ENCODE measurements around the gene KAT6B.
A peak's percentile ranks its signal among the peaks of the same experiment; 100 is the strongest.

Gene KAT6B

DNA sequence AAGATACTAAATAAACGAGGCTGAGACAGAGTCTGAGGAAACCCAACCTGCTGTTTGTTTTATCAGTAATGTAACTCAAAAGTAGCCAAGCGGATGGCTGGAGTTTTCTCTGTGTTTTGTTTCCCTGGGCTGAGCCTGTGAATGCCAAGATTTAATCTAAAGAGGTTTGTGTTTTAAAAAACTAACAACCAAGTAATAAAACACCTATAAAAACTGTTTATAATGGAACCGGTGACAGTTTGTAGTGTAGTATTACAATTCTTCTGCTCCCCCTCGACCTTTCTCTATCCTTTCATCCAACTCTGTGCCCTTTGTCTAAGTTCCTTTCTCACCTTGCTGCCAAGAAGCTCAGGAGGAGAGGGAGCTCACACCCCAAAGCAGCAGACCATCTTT lies 2.6 kb upstream of the KAT6B start:
- no peak for DNase-seq (ENCODE audit: low spot score)

DNA sequence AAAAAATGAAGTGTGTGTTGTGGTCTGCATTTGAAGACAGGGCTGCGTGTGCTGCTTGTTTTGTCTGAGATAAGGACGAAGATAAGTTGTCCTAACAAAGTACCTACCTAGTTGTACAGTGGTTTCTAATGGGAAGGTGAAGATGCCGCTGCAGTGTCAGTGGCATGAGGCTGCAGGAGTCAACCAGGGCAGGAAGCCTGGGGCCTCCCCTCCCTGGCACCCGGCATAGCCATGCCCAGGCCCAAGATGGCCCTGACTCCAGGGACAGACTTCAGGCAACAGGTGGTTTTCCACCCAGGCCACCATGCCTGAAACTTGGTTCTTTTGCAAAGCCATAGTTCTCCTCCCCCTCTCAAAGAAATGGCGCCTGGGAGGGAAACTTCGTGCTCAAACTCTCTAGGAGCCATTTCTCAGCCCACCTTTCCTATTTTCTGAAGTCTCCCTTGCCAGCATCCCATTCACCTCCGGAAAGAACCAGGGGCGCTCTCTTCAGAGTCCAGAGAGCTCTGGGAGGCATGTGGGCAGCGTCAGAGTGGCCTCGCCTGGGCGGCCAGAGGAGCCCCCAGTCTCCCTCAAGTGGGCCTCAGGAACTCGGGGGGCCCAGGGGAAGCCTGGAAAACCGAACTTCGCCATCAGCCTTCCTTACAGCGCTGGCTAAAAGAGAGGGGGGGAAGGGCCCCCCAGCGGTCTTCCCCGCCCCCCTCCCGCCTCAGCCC lies 2.1 kb upstream of the KAT6B start:
- DNase-seq (ENCODE audit: low spot score) = no peak

DNA sequence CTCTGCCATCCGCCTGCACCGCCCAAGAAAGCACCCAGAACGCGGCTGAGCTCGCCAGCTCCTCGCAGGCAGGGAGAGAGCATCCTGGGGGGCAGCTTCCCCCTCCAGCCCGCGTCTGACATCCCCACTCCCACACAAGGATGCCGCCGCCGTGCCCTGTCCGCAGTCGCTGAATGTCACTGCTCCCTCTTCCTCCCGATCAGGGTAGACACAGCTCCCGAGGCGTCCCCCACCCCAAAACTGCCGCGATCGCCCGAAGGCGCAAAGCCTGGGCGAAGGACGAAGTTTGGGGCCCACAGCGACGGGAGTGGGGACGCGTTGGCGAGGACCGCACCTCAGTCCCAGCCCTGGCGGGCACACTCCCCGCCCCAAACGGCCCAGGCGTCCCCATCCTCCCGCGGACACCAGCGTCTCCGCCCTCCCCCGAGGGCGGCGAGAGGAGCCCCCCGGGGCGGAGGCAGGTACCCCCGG lies 1.5 kb upstream of the KAT6B start:
- DNase-seq (ENCODE audit: low spot score) = peak; percentile 39

DNA sequence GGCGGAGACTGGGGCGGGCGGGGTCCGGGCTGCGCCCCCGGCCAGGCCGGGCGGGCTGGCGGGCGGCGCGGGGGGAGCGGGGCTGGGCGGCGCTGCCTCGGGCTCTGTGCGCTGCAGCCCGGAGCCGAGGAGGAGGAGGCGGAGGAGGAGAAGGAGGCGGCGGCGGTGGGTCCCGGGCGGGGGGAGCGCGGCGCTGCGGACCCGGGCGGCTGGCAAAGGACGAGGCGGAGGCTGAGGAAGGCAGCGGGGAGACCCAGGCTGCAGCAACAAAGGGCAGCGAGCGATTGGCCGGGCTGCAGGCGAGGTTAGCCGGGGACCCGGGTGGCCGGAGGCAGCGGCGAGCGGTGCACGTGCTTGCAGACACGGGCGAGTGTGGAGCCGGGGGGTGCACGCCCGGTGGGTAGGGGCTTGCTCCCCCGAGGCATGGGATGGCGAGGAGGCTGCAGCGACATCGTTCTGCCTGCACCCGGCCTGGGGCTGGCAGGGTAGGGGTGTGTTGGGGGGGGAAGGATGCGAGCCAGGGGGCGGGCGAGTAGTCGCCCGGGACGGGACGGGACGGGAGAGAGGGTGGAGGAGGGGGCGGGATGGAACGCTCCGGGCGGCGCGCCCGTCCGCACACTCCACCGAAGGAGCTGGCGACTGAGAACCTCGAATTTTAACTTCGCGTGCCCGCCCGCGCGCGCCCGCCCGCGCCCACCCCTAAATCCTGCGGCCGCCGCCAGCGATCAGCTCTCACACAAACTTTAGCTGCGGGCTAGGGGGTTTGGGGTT lies 844 bp upstream of the KAT6B start:
- DNase-seq (ENCODE audit: low spot score) = peak; percentile 90

DNA sequence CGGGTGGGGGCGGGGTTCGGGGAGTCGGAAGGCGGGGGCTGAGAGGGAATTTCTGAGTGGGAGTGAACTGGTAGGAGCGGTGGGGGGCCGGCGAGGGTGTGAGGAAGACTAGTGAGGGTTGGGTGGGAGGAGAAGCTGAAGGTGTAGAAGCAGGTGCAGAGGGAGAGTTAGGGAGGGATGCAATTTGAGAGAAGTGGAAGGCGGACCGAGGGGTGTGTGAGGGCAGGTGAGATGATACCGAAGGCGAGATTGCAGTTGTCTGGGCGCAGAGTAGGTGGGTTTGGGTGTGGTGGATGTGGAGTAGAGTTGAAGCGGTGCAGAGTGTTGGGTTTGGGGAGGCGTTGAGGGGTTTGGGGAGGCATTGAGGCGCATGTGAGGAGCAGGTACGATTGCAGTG lies 643 bp downstream of the KAT6B start:
- no peak for DNase-seq (ENCODE audit: low spot score)

DNA sequence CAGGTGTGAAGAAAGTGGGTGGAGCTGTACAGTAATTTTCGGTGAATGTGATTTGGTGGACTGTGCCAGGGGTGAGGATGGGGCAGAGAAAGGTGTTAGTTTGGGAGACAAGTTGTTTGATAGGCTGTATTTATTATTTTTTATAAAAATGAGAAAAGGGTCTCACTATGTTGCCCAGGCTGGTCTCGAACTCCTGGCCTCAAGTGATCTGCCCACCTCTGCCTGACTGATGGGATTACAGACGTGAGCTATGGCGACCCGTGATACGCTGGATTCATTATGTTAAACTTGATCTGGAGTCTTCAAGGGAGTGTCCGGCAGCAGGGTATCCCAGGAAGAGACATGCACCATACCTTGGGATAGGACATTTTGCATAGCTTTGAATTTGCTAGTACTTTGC lies 1.3 kb downstream of the KAT6B start:
- DNase-seq (ENCODE audit: low spot score) = no peak

DNA sequence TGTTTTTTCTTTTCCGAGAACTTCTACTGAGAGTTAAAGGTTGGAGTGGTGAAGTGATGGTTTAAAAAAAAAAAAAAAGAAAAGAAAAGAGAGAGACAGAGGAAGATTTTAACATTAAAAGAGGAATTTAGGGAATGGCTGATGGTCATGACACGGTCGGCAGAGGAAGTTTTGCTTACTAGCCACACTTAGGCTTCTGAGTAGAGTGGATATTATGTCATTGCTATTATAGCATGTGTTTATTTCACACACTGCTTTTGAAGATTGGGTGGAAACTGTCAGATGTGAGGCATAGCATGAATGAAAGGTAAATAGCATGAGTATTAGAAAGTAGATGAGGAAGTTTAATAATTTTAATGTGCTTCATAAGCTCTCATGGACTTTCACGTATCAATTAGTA lies 2.5 kb downstream of the KAT6B start:
- DNase-seq (ENCODE audit: low spot score) = no peak

DNA sequence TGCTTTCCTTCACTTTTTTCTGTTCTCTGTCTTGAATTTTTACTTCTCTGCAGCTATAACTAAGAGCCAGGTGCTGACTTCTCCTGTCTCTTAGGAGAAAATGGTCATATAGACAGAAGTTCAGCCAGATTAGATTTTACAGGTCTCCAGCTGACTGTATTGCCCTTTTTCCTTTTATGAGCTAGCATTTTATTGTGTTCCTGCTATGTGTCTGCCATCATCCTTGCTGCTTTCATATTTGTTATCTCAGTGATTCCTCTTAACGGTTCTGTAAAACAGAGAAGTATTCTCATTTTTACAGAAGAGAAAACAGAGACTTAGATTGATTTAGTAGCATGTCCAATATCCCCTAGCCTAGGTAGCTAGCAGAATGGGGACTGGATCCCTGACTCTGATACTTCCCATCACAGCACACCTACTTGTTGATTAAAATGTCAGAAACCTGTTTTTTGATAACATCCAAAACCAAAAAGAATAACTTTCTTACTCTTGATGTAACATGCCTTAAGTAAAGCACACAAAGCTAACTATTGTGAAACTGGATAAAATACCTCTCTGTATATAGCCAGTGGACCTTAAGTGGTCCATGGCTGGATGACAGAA lies 5.2 kb downstream of the KAT6B start:
- DNase-seq (ENCODE audit: low spot score) = no peak

DNA sequence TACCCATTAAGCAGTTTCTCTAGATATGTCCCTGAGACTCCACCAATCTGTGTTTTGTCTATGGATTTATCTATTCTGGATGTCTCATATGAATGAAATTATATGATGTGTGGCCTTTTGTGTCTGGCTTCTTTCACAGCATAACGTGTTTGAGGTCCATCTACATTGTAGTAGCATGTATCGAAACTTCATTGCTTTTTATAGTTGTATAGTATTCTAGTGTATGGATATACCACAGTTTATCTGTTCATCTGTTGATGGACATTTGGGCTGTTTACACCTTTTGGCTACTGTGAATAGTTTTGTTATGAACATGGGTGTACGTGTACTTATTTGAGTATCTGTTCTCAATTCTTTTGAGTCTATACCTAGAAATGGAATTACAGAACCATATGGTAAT lies 9.6 kb downstream of the KAT6B start:
- DNase-seq (ENCODE audit: low spot score) = no peak

DNA sequence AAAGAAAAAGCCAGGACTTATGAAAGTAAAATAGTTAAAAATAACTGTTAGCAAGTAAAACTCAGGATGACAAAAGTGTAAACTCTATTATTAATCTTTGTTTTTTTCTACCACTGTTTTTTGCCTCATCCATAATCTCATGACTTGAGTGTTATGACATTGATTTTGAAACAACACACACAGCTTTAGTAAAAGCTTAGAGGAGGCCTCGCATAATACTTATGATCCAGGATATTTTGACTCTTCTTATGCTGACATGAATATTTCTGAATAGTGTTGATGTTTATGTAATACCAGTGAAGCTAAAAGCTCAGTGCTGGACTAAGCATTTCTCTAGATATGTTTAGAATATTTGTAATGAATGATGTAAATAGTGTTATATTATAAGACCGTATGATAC lies 10.5 kb downstream of the KAT6B start:
- DNase-seq (ENCODE audit: low spot score) = no peak

DNA sequence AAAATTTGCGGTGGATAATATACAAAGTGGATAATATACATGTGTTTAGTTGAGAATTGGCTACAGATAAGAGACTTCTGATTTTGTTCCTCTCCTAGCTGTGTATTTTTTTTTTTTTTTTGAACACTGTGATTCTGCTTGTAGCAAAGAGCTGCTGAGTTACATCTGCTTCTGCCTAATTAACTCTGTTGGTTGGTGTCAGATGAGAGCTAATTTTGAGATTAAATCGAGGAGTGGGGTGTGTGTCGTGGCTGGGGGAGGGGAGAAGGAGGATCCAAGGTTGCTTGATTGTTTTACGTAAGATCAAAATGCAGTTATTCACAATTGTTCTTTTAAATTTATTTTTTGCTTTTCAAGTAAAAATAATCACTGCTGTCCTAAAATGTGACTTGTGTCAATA lies 11.3 kb downstream of the KAT6B start:
- no peak for DNase-seq (ENCODE audit: low spot score)

DNA sequence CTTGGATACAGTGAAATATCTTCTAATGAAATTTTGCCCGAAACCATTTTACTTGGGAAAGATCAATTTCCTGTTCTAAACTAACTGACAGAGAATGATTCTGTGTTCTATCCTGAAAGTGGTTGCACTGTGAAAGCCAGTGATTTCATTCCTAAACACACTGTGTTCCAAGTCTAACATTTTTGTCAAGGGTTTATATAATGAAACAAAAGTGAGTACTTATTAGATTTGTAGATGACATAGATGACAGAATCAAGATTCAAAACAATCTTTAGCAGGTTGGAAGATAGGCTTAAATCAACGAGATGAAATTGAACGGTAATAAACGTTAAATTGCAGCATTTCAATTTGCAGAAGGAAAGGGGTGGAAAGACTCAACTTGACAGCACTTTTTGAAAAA lies 13.3 kb downstream of the KAT6B start:
- no peak for DNase-seq (ENCODE audit: low spot score)

DNA sequence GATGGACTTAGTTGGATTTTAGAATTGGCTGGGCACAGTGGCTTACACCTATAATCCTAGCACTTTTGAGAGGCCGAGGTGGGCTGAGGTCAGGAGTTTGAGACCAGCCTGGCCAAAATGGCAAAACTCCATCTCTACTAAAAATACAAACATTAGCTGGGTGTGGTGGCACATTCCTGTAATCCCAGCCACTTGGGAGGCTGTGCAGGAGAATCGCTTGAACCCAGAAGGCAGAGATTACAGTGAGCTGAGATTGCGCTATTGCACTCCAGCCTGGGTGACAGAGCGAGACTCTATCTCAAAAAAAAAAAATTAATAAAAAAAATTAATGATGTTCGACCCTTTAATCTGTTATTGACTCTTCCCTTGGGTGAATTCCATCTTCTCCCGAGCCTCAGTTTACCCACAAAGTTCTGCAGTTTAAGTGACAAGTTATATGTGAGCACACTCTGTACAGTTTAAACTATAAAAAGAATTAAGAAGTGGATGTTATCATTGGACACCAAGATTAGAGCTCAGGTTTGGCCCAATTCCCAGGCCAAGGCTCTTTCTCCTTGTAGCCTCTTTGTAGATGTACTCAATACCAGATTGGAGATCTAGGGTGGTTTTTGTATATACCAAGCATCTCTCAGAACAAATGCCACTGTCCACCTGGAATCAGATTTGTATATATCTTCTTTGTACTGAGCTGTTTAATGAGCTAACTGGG lies 15.0 kb downstream of the KAT6B start:
- DNase-seq (ENCODE audit: low spot score) = no peak

DNA sequence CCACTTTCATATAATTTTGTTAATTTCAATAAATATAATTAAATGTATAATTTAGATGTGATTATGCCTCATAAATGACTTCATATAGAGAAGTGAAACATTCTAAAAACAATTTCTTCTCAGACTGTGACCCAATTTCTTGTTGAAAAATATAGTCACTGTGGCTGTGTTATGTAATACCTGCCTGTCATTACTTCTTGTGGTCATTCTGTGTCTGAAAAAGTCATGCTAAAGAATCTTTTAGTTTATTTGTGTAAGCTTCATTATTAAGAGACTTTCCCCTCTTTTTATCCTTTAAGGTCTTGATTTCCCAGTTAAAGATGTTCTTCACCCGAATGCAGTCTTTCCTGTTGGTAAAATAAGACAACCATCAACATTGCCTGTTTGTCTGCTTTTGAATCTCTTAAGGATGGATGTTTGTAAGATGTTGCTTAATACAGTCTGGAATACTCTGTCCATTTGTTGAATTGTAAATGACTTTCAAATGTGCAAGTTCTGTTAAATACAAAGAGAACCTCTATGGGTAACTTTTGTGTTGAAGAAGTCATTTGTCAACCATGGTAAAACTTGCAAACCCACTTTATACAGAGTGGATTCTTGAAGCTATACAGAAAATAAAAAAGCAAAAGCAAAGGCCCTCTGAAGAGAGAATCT lies 16.0 kb downstream of the KAT6B start:
- peak; percentile 17 for DNase-seq (ENCODE audit: low spot score)

DNA sequence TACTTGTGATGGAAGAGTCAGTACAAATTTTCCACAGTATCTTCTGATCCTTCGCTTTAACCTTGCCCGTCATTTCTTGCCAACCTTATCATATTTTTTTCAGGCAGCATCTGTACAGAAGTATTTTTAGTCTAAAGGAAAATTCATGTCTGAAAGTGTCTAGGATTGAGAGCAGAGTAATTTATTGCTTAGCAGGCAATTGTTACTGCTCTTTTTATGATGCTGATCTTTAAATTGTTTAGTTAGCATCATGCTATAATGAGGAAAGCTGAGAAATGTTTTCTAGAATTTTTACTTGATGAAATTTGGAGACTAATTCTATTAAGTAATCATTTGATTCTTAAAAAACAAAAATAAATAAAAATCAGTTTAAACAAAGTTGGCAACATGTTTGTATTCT lies 20.6 kb downstream of the KAT6B start:
- DNase-seq (ENCODE audit: low spot score) = no peak

DNA sequence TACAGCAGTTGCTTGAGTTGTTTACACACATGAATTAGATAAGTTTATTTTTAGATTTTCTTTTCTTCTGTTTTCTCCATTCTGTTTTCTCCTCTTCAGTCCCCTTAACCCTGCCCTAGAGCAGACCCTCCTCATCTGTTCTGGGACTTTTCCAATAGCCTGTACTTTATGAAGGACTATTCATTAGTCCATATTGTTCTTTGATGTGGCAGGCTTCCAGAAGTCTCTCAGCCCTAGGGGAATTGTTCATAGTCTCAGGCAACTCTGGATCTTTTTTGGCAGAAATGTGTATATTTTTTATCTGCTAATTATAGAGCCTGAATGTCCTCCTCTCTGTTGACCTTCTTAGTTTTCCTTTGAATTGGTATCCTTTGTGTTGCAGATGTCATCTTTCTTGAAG lies 25.4 kb downstream of the KAT6B start:
- DNase-seq (ENCODE audit: low spot score) = no peak

DNA sequence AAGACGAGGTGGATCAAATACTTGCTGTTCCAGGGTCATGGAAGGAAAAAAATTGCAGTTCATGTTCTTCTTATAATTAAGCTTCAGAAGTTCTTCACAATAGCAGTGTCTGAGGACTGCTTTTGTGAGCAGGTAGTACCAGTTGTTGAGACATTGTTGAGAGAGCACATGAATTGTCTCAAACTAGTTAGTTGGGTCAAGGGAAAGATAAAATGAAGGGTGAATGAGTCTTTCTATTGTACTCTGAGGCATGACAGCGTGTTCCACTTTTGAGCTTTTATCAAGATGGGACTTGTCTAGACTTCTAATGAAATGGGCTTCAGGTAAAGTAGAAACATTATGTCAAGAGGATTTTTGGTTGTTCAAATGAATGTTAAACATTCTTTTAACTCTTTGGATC lies 26.0 kb downstream of the KAT6B start:
- DNase-seq (ENCODE audit: low spot score) = no peak

DNA sequence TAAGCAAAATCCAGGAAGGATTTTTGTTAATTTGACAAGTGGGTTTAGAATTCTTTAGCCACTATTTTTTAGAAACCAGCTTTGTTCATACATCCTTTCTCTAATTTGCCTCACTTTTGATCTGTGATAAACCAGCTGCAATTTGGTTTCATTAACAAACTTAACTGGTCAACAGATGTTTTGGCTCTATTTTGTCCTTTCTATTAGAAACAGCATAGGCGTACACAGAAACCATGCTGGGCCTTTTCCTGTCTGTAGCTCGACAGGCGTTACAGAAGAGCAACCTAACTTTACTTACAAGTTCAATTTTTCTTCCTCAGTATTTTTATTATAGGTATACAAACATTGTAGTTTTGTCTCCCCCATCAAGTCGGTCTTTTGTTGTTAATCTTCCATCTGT lies 28.2 kb downstream of the KAT6B start:
- no peak for DNase-seq (ENCODE audit: low spot score)

DNA sequence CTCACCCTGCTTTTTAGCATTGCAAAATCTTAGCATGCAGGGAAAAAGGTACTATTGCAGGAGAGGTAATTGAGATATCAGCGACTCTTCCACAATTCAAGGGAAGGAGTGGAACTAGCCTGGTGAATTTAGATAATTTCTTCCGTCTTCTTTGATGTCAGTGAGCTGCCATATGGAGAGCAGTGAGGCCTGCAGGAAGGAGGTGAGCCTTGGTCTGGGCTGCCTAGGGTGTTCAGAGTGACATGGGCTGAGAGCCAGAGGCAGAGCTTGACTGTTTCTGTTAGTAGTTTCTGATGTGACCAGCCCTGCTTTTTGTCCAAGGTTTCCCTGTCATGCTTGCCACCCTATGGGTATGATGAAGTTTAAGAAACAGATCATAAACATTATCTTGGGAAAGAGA lies 28.6 kb downstream of the KAT6B start:
- DNase-seq (ENCODE audit: low spot score) = peak; percentile 14

DNA sequence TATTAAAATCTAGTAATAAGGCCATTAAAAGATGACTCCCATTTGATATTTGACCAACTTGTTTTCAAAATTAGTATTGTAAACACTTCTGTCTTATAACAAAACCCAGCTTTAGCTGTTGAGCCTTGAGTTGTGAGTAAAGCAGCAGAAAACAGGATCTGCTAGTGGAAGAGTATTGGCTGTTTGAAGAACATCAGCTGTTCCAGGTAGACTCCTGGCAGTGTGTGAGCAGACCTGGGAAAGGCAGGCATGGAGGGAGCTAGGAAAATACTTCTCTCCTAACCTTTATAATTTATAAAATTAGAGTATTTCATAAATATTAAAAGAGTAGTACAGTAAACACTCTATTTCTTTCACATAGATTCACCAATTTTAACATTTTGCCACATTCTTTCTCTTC lies 29.0 kb downstream of the KAT6B start:
- DNase-seq (ENCODE audit: low spot score) = no peak

DNA sequence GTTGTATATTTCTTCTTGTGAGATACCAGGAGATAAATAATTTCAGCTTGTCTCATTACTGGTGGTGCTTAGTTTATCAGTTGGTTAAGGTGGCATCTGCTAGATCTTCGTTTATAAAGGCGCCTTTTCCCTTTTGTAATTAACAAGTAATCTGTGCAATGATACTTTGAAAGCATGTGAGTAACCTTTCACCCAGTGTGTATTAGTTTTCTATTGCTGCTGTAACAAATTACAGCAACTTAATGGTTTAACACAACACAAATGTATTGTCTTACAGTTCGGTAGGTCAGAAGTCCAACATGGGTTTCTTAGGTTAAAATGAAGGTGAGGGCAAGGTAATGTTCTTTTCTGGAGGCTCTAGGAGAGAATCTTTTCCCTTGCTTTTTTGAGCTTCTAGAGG lies 30.5 kb downstream of the KAT6B start:
- no peak for DNase-seq (ENCODE audit: low spot score)

DNA sequence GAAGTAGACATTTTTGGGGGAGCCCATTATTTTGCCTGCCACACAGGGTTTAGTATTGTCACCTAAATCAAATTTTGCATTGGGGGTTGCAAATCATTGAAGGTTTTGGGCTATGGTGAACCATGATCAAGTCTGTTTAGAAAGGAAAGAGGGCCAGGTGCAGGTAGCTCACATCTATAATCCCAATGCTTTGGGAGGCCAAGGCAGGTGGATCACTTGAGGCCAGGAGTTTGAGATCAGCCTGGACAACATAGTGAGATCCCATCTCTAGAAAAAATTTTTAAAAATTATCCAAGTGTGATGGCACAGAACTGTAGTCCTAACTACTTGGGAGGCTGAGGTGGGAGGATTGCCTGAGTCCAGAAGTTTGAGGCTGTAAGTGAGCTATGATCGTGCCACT lies 31.2 kb downstream of the KAT6B start:
- no peak for DNase-seq (ENCODE audit: low spot score)

Measured in GM03348 (cell line).